GM21825 (cell line): ENCODE measurements around the gene LDAH.

Source experiments
- ATAC-seq: cut with Tn5 transposase; IDR thresholded peaks from one replicate; pipeline ENCODE4 v1.9.1; 2021; ENCODE audit warnings: mild to moderate bottlenecking, moderate library complexity; ENCODE audit not compliant: unreplicated experiment

Gene LDAH

DNA sequence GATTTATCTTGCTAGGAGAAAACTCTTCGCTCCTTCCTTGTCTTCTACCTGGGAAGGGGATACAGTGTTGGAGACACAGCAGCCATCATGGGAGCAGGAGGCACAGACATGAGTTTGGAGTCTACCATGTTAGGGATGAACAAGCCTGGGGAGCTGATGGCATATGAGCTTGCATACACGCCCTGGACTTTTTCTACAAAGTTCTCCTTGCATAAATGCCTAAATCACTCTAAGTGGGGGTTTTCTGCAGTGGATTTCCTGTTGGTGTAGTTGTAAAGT, 168.4 kb downstream of the LDAH start:
- ATAC-seq, result no peak

GRCh38 chr2:20653695-20654534, 169.0 kb downstream of the LDAH start:
- no peak for ATAC-seq

GRCh38 chr2:20652673-20653575, 170.0 kb downstream of the LDAH start:
- no peak for ATAC-seq

GRCh38 chr2:20652141-20652540, 170.8 kb downstream of the LDAH start:
- no peak for ATAC-seq

DNA sequence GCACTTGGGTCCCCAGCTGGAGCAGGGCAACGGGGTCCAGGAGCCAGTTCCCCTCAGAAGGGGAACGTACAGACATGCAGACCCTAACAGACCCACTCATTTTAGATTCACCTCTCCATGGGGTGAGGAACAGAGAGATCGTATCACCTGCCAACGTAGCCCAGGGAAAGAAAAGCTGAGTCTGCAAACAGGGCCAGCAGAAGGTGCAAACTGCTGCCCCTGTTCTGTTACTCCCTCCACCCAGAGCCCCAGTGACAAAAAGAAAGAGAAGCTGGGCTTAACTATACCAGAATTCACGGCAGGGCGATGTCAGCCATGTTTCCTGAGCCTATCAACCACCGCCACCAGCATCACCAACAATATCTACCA, 171.2 kb downstream of the LDAH start:
- ATAC-seq, result no peak

- peak; percentile 98 for ATAC-seq
Measured at GRCh38 chr2:20650877-20651730, 171.8 kb downstream of the LDAH start, which contains the start of gene HS1BP3. Gene HS1BP3 (minus strand): TSS chr2:20651098. CDS start chr2:20651063, 35 bp downstream.

- peak; percentile 5 for ATAC-seq
Measured at GRCh38 chr2:20650393-20650876, 172.5 kb downstream of the LDAH start.

DNA sequence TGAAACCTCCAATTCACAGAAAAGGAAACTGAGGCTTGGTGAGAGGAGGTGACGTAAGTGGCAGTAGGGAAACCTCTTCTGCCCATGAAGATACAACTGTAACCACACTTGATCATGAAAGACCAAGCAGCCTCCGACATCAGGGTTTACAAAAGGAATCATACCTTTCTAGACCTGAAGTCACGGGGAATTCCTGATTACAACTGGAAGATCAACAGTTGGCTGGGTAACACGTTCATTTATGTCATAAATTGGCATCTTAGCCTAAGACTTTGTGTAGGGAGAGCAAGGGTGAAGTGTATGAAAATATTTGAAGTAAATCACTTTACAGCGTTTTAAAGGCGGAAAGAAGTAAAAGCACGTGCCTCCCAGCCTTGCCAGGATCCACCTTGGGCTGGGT, 172.9 kb downstream of the LDAH start:
- no peak for ATAC-seq

GRCh38 chr2:20649576-20649975, 173.3 kb downstream of the LDAH start:
- ATAC-seq, result no peak

GRCh38 chr2:20648831-20649230, 174.1 kb downstream of the LDAH start:
- no peak for ATAC-seq

GRCh38 chr2:20648206-20648605, 174.7 kb downstream of the LDAH start:
- ATAC-seq, result no peak

DNA sequence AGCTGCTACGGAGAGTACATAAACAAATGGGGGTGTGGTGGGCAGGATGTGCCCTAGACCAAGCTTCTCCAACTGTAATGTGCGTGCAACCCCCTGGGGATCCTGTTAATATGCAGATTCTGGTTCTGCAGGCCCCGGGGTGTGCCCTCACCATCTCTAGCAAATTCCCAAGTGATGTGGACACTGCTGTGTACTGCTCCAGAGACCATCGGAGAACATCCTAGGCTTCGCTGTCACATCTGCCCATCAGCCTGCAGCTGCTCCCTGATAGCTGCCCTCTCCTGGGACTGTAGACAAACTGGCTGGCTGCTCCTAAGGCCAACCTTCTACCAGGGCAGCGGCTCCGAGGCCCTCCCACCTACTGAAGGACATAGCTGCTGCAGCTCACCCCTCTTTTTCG, 175.2 kb downstream of the LDAH start:
- ATAC-seq, result no peak

- ATAC-seq, result no peak
Measured at GRCh38 chr2:20647211-20647610, 175.7 kb downstream of the LDAH start.

- no peak for ATAC-seq
Measured at GRCh38 chr2:20646446-20646845, 176.5 kb downstream of the LDAH start.

DNA sequence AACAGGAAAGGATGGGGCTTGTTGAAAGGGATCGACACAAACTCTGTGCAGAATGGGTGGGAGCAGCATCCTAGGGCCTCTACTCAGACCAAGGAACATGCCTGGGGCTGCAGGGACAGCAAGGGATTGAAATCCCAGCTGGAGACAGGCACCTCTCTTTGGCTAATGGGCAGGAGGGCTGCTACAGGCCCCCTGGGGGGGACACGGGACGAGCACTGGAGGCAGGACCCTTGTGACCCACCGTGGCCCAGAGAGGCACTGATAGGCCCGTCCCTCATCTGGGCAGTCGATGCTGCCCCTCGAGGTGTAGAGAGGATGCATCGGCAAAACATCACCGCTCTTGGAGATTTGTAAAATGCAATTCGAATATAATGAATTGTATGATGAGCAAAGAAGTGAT, 177.1 kb downstream of the LDAH start:
- no peak for ATAC-seq

- no peak for ATAC-seq
Measured at GRCh38 chr2:20645301-20645701, 177.6 kb downstream of the LDAH start.

DNA sequence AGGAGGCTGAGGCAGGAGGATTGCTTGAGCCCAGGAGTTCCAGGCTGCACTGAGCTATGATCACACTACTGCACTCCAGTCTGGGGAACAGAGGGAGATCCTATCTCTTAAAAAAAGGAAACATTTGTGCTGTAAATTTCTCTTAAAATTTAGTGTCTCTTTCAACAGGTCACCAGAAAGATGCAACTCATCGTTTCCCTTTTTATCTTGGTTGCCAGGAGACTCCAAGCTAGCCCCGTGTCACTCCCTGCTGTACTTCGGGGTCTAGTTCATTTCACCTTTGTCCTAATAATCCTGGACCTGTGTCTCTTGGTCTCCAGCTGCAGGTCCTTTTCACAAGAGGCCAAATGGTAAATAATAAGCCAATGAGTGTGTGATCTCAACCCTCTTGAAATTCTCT, 179.1 kb downstream of the LDAH start:
- no peak for ATAC-seq

GRCh38 chr2:20643060-20643459, 179.8 kb downstream of the LDAH start:
- no peak for ATAC-seq

GRCh38 chr2:20642055-20642971, 180.6 kb downstream of the LDAH start:
- peak; percentile 86 for ATAC-seq
